Astrocyte of the cerebellum (primary cell): ENCODE data around the gene QRICH1.

Source experiments
- DNase-seq: peaks from one replicate; pipeline ENCODE4 v3.0.0-alpha.2; 2011; ENCODE audit warnings: low read depth
- H3K4me3 ChIP-seq: 2 replicates; pipeline ENCODE4 v1.5.1; 2011; ENCODE audit warnings: mild to moderate bottlenecking, low read depth, low read length, moderate library complexity
- in situ Hi-C: cut with HindIII; loops from 2 replicates; pipeline ENCODE4 v1.10.0; 2017; ENCODE audit warnings: low sequenced_read_pairs
- TF ChIP-seq, protein P1 (sequence below): IDR thresholded peaks from 2 replicates; pipeline ENCODE4 v1.5.1; 2012; ENCODE audit warnings: low read length, low read depth, moderate library complexity, mild to moderate bottlenecking; ENCODE audit errors: missing control alignments

The QRICH1 gene

DNA sequence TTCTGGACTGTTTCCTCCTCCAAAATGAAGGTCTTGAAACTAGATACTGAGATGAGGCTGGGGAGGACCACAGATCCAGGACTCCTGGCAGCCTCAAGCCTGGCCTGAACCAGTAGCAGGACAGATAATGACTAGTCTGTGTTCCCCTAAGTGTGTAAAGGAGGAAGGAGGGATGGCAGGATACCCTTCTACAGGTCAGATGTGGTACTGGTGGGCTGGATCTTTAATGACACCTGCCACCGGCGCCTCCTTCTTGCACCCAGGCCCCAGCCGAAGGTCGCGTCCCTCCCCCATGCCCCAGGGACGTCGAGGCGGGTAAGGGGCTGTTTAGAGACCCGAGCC, 26.2 kb upstream of the QRICH1 start:
- TF ChIP-seq, protein P1, sequence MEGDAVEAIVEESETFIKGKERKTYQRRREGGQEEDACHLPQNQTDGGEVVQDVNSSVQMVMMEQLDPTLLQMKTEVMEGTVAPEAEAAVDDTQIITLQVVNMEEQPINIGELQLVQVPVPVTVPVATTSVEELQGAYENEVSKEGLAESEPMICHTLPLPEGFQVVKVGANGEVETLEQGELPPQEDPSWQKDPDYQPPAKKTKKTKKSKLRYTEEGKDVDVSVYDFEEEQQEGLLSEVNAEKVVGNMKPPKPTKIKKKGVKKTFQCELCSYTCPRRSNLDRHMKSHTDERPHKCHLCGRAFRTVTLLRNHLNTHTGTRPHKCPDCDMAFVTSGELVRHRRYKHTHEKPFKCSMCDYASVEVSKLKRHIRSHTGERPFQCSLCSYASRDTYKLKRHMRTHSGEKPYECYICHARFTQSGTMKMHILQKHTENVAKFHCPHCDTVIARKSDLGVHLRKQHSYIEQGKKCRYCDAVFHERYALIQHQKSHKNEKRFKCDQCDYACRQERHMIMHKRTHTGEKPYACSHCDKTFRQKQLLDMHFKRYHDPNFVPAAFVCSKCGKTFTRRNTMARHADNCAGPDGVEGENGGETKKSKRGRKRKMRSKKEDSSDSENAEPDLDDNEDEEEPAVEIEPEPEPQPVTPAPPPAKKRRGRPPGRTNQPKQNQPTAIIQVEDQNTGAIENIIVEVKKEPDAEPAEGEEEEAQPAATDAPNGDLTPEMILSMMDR, result no peak
- DNase-seq, result no peak
- peak overlapping the region; percentile 85 for H3K4me3 ChIP-seq
- in situ Hi-C loops, result no loop called here

DNA sequence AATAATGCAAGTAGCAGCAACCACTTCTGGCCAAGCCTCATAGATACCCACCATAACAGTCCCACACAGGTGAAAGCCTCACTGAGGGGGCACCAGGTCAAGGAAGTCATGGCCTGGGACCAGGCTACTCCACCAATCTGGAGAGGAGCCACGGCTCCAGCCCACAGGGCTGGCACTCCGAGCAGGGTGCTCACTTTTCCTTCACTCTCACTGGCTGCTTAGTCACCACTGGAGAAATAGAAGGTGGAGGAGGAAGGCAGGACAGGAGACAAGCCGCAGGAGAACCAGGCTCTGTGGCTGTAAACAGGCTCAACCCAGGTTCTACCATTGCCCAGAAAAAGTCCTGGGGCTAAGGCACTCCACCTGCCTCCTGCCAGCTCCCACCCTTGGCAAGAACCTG, 25.6 kb upstream of the QRICH1 start:
- in situ Hi-C loops, result no loop called here
- TF ChIP-seq, protein P1, result no peak
- H3K4me3 ChIP-seq, result peak overlapping the region; percentile 85
- DNase-seq, result no peak

DNA sequence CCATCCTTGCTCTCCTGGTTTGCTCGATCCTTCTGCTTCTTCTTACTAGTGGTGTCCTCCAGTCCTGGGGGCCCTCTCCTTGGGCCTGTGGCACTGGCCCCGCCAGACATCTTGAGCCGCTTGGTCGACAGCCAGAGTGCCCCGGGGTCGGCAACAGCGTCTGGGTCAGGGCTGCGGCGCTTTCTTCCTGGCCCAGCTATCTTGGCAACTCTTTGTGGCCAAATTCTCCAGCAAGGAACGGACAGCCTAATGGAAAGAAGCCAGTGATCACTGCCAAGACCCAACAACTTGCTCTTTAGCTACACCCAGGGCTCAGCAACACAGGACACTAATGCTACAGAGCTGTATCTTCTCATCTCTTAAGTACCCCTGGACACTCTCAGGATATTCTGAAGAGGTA, 25.2 kb upstream of the QRICH1 start:
- peak overlapping the region; percentile 85 for H3K4me3 ChIP-seq
- DNase-seq, result no peak
- in situ Hi-C loops, result no loop called here
- TF ChIP-seq, protein P1, result no peak

DNA sequence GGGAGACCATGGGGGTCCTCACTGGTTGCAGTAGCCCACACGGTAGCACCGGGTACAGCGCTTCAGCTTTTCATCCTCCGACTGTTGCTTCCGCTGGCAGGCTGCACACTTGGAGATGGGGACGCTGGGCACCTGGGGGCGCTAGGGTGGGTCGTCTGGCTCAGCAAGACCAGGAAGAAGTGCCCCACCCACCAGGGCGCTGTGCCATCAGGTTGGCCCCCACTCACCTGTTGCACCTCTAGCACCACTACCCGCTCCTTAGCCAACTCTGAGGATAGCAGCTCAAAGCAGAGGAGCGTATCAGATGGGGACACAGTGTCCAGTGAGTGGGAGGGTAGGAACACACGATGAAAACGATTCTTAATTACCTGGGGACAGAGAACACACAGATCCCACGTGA, 18.4 kb upstream of the QRICH1 start:
- DNase-seq, result no peak
- TF ChIP-seq, protein P1, result no peak
- no peak overlapping the region for H3K4me3 ChIP-seq
- in situ Hi-C loops, result loop anchor here (5.0 kb wide), 1 partner anchor 35 kb away; no protein-coding TSS in a partner anchor

DNA sequence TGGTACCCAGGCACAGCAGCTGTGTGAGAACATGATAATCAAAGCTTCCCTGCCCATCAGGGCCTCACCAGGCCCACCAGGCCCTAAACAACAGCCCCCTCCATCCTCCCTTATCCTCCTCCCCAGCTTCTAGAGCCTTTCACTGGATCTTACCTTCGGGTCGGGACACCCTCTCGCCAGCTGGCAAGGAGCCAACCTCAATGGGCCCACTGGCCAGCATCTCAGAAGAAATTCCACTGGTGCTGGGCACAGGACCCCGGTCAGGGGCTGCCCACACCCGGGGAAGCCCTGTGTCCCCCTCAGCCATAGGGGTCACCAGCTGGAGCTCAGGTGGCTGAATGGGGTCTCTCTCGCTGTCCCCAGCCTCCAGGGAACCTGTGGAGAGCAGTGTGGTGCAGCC, 17.5 kb upstream of the QRICH1 start:
- TF ChIP-seq, protein P1, result no peak
- in situ Hi-C loops, result loop anchor here (5.0 kb wide), 1 partner anchor 36 kb away; no protein-coding TSS in a partner anchor
- DNase-seq, result no peak
- H3K4me3 ChIP-seq, result no peak overlapping the region

DNA sequence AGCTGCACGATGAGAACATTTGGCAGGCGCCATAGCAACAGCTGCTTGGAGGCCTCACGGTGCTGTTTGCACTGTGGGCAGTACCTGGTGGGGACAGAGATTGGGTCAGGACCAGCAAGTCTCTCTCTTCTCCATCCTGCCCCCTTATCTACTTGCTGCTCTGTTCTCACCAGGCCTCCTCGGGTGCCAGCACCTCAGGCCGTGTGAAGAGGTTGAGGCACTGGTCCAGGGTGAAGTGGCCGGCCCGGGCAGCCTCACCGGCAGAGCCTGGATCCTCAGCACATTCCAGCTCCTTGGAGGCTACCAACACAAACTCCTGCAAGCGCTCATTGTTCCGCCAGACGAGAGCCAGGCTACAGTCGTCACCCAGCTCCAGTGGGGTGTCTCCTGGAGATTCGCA, 16.9 kb upstream of the QRICH1 start:
- no peak for DNase-seq
- TF ChIP-seq, protein P1, result no peak
- H3K4me3 ChIP-seq, result no peak overlapping the region
- in situ Hi-C loops, result loop anchor here (5.0 kb wide), 1 partner anchor 37 kb away; no protein-coding TSS in a partner anchor

DNA sequence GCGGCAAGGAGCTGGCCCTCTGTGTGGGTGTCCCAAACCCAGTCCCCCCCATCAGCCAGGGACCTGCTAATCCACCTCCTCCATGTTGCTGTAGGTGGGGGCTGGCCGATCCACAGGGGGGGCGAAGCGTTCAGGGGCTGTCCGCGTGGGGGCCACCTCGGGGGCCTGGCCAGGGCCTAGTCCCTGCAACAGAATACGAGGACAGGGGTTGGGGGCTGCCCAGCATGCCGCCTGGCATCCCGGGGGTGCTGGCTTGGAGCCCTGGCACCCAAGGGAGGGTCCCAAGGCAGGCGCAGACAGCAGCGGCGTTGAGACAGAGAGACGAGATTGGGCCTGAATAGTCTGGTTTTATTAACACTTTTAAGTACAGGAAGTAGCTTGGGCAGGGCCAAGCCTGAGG, 14.5 kb upstream of the QRICH1 start:
- H3K4me3 ChIP-seq, result no peak overlapping the region
- DNase-seq, result no peak
- in situ Hi-C loops, result no loop called here
- TF ChIP-seq, protein P1, result no peak
